GM03348 (cell line): ENCODE measurements around the gene RNPEP.
"Not testable (repeated sequence)": the region's sequence is repeated elsewhere in the genome, so short reads cannot be mapped to it uniquely, and the experiment has no call there.

Source experiments
- DNase-seq: peaks from one replicate; pipeline ENCODE4 v3.0.0; 2012; ENCODE audit warnings: low spot score

The RNPEP gene

GRCh38 chr1:201958348-201958747, 24.1 kb upstream of the RNPEP start:
- DNase-seq, result no peak

GRCh38 chr1:201962382-201962781, 20.1 kb upstream of the RNPEP start:
- DNase-seq, result not testable (repeated sequence)

- DNase-seq, result no peak
These were observed 18.2 kb upstream of the RNPEP start for GRCh38 chr1:201964261-201964660.

GRCh38 chr1:201966171-201966570, 16.3 kb upstream of the RNPEP start:
- DNase-seq, result no peak

GRCh38 chr1:201968202-201968925, 14.1 kb upstream of the RNPEP start:
- no peak for DNase-seq

GRCh38 chr1:201970334-201971159, 11.9 kb upstream of the RNPEP start:
- DNase-seq, result no peak

GRCh38 chr1:201982082-201982622, 296 bp upstream of the RNPEP start:
- DNase-seq, result peak; percentile 97

- no peak for DNase-seq
These were observed 945 bp downstream of the RNPEP start for GRCh38 chr1:201983380-201983805.

- DNase-seq, result no peak
These were observed 2.0 kb downstream of the RNPEP start for GRCh38 chr1:201984446-201984845.

GRCh38 chr1:201985355-201985754, 2.9 kb downstream of the RNPEP start:
- no peak for DNase-seq

GRCh38 chr1:201988601-201989000, 6.2 kb downstream of the RNPEP start:
- DNase-seq, result no peak

- DNase-seq, result no peak
These were observed 7.1 kb downstream of the RNPEP start for GRCh38 chr1:201989354-201990128.

- no peak for DNase-seq
These were observed 8.0 kb downstream of the RNPEP start for GRCh38 chr1:201990427-201990826.

GRCh38 chr1:201999625-202000238, 17.3 kb downstream of the RNPEP start:
- DNase-seq, result peak; percentile 65

- no peak for DNase-seq
These were observed 20.1 kb downstream of the RNPEP start for GRCh38 chr1:202002507-202002906.

GRCh38 chr1:202004711-202005110, 22.3 kb downstream of the RNPEP start:
- no peak for DNase-seq

GRCh38 chr1:202005958-202006357, 23.5 kb downstream of the RNPEP start:
- DNase-seq, result peak; percentile 47

GRCh38 chr1:202007304-202007703, 24.9 kb downstream of the RNPEP start:
- DNase-seq, result no peak

GRCh38 chr1:202007805-202008489, 25.5 kb downstream of the RNPEP start:
- DNase-seq, result no peak

- DNase-seq, result peak; percentile 92
These were observed 27.1 kb downstream of the RNPEP start for GRCh38 chr1:202009326-202010179.
